Upper lobe of right lung (tissue), 1 donor: Measurements from ENCODE around the gene UTP20. TPM values are rescaled to one million over a fixed set of nuclear protein-coding genes. Genes with fewer than 3 reads are reported as not detected.

ENCODE experiments used
- ATAC-seq: fragments of 200-7000 bp; cut with Tn5 transposase; one replicate; pipeline ENCODE4 v1.9.1; 2020; ENCODE audit warnings: mild to moderate bottlenecking, moderate library complexity
- DNase-seq: peaks from one replicate; pipeline ENCODE4 v3.0.0-alpha.2; 2020
- H3K27ac ChIP-seq: fragments of 200-600 bp; one replicate; pipeline ENCODE4 v1.8.0; 2022
- H3K27me3 ChIP-seq: fragments of 200-600 bp; one replicate; pipeline ENCODE4 v1.8.0; 2022; ENCODE audit warnings: mild to moderate bottlenecking
- H3K36me3 ChIP-seq: fragments of 200-600 bp; one replicate; pipeline ENCODE4 v1.8.0; 2022
- H3K4me1 ChIP-seq: fragments of 200-600 bp; one replicate; pipeline ENCODE4 v1.8.0; 2022
- H3K4me3 ChIP-seq: fragments of 200-600 bp; one replicate; pipeline ENCODE4 v1.8.0; 2022; ENCODE audit warnings: mild to moderate bottlenecking
- H3K9me3 ChIP-seq: fragments of 200-600 bp; one replicate; pipeline ENCODE4 v1.8.0; 2022
- CTCF ChIP-seq: fragments of 200-600 bp; IDR thresholded peaks from one replicate; pipeline ENCODE4 v1.8.0; 2022; ENCODE audit warnings: antibody characterized with exemption
- intact Hi-C: fragments of 100-400 bp; cut with DNase I; formaldehyde crosslinking; loops from one replicate; pipeline ENCODE4 v1.11.0; 2022
- total RNA-seq: library from RNA; stranded (reverse); fragmentation: NEBNext Ultra II Directional; extraction: Animal tissue kit (Norgen Biotek cat#: 25700); gene quantifications from one replicate; pipeline ENCODE4 v1.2.1, GENCODE V29; 2021
- donor health status: DM: no; HTN: yes; CAD: no; lungs with severe emphysema.

UTP20 gene
- total RNA-seq, 1 donor from 2014 or later, result 14.0 TPM

DNA sequence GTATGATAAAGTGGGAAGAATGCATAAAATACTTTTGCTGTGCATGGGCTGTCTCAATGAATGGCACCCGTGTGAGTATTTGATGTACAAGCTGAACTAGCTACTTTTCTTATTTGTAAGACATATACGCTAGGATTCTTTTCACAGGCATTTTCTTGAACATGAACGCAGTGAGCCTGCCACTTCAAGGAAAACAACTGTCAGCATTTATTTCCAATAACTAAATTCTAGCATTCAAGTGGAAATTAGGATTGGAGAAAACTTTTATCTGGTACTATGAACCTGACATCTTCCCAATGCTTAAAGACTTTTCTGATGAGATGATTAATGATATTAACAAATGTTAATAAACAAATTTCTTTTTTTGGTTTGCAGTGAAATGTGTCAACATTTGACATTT lies 45.7 kb downstream of the UTP20 start:
- intact Hi-C loops, result no loop called here
- ATAC-seq (no peak), DNase-seq (no peak)
- H3K4me3 ChIP-seq, result no peak overlapping the region
- H3K36me3 ChIP-seq, result peaks cover 61% of the 10 kb centered on the region
- no peaks in the 10 kb centered on the region for H3K27me3 ChIP-seq
- TF ChIP-seq CTCF, result no peak
- H3K9me3 ChIP-seq, result no peaks in the 10 kb centered on the region
- H3K27ac ChIP-seq, result no peak overlapping the region
- no peaks in the 10 kb centered on the region for H3K4me1 ChIP-seq

DNA sequence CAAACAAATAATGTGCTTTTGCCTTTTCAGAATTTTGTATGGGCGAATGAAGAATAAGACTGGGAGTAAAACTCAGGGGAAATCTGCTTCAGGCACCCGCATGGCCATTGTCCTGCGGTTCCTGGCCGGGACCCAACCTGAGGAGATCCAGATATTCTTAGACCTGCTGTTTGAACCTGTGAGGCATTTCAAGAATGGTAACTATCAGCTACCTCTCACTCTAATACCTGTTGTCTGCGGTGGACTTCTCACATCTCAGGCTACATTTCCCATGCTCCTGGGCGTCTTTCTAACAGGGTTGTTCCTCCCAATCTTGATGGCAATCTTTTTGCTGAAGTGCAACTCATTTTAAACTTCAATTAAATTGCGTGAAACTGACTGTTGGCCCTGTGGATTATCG lies 47.1 kb downstream of the UTP20 start:
- no peak for TF ChIP-seq CTCF
- no peaks in the 10 kb centered on the region for H3K27me3 ChIP-seq
- H3K36me3 ChIP-seq, result peaks cover 52% of the 10 kb centered on the region
- intact Hi-C loops, result no loop called here
- H3K4me1 ChIP-seq, result no peaks in the 10 kb centered on the region
- ATAC-seq, result no peak
- no peak overlapping the region for H3K4me3 ChIP-seq
- H3K9me3 ChIP-seq, result no peaks in the 10 kb centered on the region
- no peak for DNase-seq
- no peak overlapping the region for H3K27ac ChIP-seq

DNA sequence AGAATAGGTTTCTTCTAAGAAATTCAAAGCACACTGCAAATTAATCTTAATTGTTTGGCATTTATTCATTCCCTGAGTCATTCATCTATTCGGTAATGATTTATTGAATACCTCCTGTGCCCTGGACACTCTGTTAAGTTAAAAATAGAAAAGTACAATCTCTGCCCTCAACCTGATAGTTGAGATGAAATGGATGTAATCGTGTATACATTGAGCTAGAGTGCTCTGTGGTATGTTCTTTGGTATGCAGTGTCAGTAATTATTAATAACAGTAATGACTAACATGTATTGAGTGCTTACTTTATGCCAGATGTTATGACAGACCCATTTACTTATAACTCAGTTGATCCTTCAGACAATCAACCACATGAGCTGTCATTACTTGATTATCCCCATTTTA lies 47.6 kb downstream of the UTP20 start:
- H3K36me3 ChIP-seq, result peaks cover 47% of the 10 kb centered on the region
- H3K9me3 ChIP-seq, result no peaks in the 10 kb centered on the region
- no peak overlapping the region for H3K27ac ChIP-seq
- H3K4me3 ChIP-seq, result no peak overlapping the region
- no peak for DNase-seq
- H3K27me3 ChIP-seq, result no peaks in the 10 kb centered on the region
- no peak for TF ChIP-seq CTCF
- intact Hi-C loops, result no loop called here
- no peaks in the 10 kb centered on the region for H3K4me1 ChIP-seq
- ATAC-seq, result no peak

DNA sequence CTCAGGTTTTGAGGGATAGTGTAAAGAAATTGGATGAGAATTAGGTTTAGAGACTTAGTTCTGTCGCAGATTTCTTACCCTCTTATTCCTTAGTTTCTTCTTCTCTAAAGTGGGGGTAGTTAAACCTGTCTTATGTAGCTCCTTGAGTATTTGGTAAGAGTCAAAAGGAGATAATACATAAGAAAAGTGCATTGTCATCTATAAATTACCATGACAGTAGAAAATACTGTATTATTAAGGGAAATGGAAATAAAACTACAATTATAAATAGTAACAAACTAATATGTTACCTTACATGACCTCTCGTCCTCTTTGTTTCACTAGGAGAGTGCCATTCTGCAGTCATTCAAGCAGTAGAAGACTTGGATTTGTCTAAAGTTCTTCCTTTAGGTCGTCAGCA lies 49.0 kb downstream of the UTP20 start:
- intact Hi-C loops, result no loop called here
- Histone ChIP-seq H3K4me1 (no peaks in the 10 kb centered on the region), H3K36me3 (peaks cover 51% of the 10 kb centered on the region), H3K4me3 (no peak overlapping the region), H3K27ac (no peak overlapping the region), H3K27me3 (no peaks in the 10 kb centered on the region), H3K9me3 (no peaks in the 10 kb centered on the region)
- ATAC-seq (no peak), DNase-seq (no peak)
- TF ChIP-seq CTCF, result no peak

DNA sequence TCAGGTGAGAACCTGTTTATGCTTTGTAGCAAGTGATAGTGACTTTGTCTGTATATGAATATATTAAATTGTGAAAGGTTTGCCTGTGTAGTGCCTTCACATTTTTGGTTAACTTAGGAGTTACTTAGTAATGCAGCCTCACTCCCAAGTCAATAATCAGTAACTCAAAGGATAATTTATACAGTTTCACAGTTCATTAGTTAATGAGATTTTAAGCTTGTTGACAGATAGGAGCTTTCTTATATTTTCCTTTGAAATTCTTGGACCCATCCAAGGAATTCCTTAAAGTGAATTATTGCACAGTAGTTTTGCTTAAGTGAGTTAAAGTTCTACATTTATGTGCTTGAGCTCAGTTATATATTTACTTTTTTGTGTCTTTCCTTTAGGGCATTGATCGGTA lies 50.7 kb downstream of the UTP20 start:
- TF ChIP-seq CTCF, result no peak
- Histone ChIP-seq H3K4me3 (no peak overlapping the region), H3K27me3 (no peaks in the 10 kb centered on the region), H3K4me1 (no peaks in the 10 kb centered on the region), H3K27ac (no peak overlapping the region), H3K9me3 (no peaks in the 10 kb centered on the region), H3K36me3 (peaks cover 64% of the 10 kb centered on the region)
- intact Hi-C loops, result no loop called here
- no peak for ATAC-seq
- DNase-seq, result no peak

- ATAC-seq (no peak), DNase-seq (no peak)
- no peaks in the 10 kb centered on the region for H3K27me3 ChIP-seq
- no peak overlapping the region for H3K27ac ChIP-seq
- no peaks in the 10 kb centered on the region for H3K9me3 ChIP-seq
- intact Hi-C loops, result no loop called here
- H3K4me3 ChIP-seq, result no peak overlapping the region
- no peaks in the 10 kb centered on the region for H3K4me1 ChIP-seq
- TF ChIP-seq CTCF, result no peak
- H3K36me3 ChIP-seq, result peaks cover 56% of the 10 kb centered on the region
Observed at GRCh38 chr12:101336437-101336836, 56.5 kb downstream of the UTP20 start.
